Ovary (tissue), 9 donors: ENCODE measurements around the gene DPF3. TPM values are rescaled to one million over a fixed set of nuclear protein-coding genes. Genes with fewer than 3 reads are reported as not detected.

ENCODE experiments used
- DNase-seq, 5 donors: peaks; one replicate each; pipeline ENCODE4 v3.0.0-alpha.2; 2019 to 2020
- H3K27ac ChIP-seq, 2 donors: fragments of 200-600 bp; one replicate each; pipeline versions ENCODE4 v1.5.1 to v1.8.0; 2019 to 2022
- H3K27me3 ChIP-seq: fragments of 200-600 bp; one replicate; pipeline ENCODE4 v1.8.0; 2022
- H3K36me3 ChIP-seq: fragments of 200-600 bp; sonication (generic); one replicate; pipeline ENCODE4 v1.5.1; 2019
- H3K4me1 ChIP-seq: one replicate; pipeline ENCODE4 v1.8.1; 2013; ENCODE audit warnings: mild to moderate bottlenecking, moderate library complexity; ENCODE audit not compliant: insufficient read depth
- H3K4me3 ChIP-seq: fragments of 200-600 bp; sonication (generic); one replicate; pipeline ENCODE4 v1.5.1; 2017
- H3K9me3 ChIP-seq, 2 donors: fragments of 200-600 bp in 1 of 2; sonication (generic) in 1 of 2; one replicate each; pipeline versions ENCODE4 v1.5.1 to v1.8.1; 2013 to 2019; ENCODE audit warnings: mild to moderate bottlenecking in 1 of 2, moderate library complexity in 1 of 2
- CTCF ChIP-seq, 3 donors: fragments of 450-650 bp in 2 of 3; fragments of 200-600 bp in 1 of 3; IDR thresholded peaks; one replicate each; pipeline versions ENCODE4 v1.5.1 to v1.8.0; 2016 to 2022; ENCODE audit warnings: antibody characterized with exemption in 3 of 3, mild to moderate bottlenecking in 1 of 3
- EP300 ChIP-seq: sonication (generic); formaldehyde crosslinking; IDR thresholded peaks from one replicate; pipeline ENCODE4 v1.6.1; 2017; ENCODE audit warnings: antibody characterized with exemption
- POLR2A ChIP-seq: fragments of 450-650 bp; IDR thresholded peaks from one replicate; pipeline ENCODE4 v1.6.1; 2017; ENCODE audit warnings: antibody characterized with exemption, mild to moderate bottlenecking, moderate library complexity
- WGBS, 3 donors: extraction: QIAGEN DNeasy Blood & Tissue Kit in 1 of 3; methylation state at CpG; one replicate each; pipeline versions ENCODE4 v1.1.5 to v1.1.7; 2013 to 2017; 5-methylcytosine and 5-hydroxymethylcytosine counted together
- intact Hi-C, 4 donors: fragments of 100-400 bp; cut with DNase I; formaldehyde crosslinking; loops; one replicate each; pipeline versions ENCODE4 v1.11.0 to v1.15.1; 2022 to 2023
- polyA plus RNA-seq, 2 donors: library from polyadenylated mRNA; stranded (reverse); fragments of 200-250 nt in 1 of 2; fragments of 350-450 nt in 1 of 2; fragmentation: Illumina TruSeq in 1 of 2; extraction: RNeasy Lipid Tissue Mini Kit (QIAGEN cat#74804) in 1 of 2; gene quantifications; one replicate each; pipeline ENCODE4 v1.2.3, GENCODE V29; 2013 to 2014
- total RNA-seq, 7 donors: library from RNA; depleted of rRNA in 2 of 7; stranded (reverse); fragments of >200 nt in 2 of 7; fragmentation: NEBNext Ultra II Directional in 3 of 7; extraction: Animal tissue kit (Norgen Biotek cat#: 25700) in 3 of 7; gene quantifications; one replicate each; pipeline versions ENCODE4 v1.1.0 to v1.2.4, GENCODE V29; 2016 to 2023
- donor health status: DM: no; HTN: no; CAD: no; lungs with moderate emphysema.
- donor health status: DM: no; HTN: no; CAD: no.
- donor health status: Bipolar disorder and iron deficiency.
- donor health status: DM: yes; HTN: yes; CAD: no.
- donor health status: DM: no; HTN: no; CAD: no.
- donor health status: DM: yes; HTN: yes; CAD: no.

DPF3 gene
- total and polyA plus RNA-seq, 9 donors: 6.3 to 34.4 (median 21.9) TPM

GRCh38 chr14:72771561-72771960 lies 122.3 kb downstream of the DPF3 start:
- WGBS, 3 donors: 96 to 98% (median 97%) methylated on average over 11 of the region's 11 CpGs
- DNase-seq: no peak
- H3K9me3 ChIP-seq: no peaks in the 10 kb centered on the region
- intact Hi-C loops: no loop called here
- no peak overlapping the region for H3K27ac ChIP-seq
- no peaks in the 10 kb centered on the region for H3K27me3 ChIP-seq
- no peaks in the 10 kb centered on the region for H3K36me3 ChIP-seq
- no peak for TF ChIP-seq EP300
- no peak for TF ChIP-seq CTCF (IDR thresholded peaks at IDR 0.05)
- no peak for TF ChIP-seq POLR2A
- no peak overlapping the region for H3K4me3 ChIP-seq
- peaks cover 13% of the 10 kb centered on the region for H3K4me1 ChIP-seq

GRCh38 chr14:72766296-72766695 lies 127.6 kb downstream of the DPF3 start:
- H3K9me3 ChIP-seq: no peaks in the 10 kb centered on the region
- no peaks in the 10 kb centered on the region for H3K27me3 ChIP-seq
- H3K36me3 ChIP-seq: no peaks in the 10 kb centered on the region
- H3K27ac ChIP-seq: no peak overlapping the region
- WGBS, 3 donors: 96 to 98% (median 97%) methylated on average over 3 of the region's 3 CpGs
- no peaks in the 10 kb centered on the region for H3K4me1 ChIP-seq
- TF ChIP-seq CTCF (IDR thresholded peaks at IDR 0.05): no peak
- no peak for TF ChIP-seq EP300
- no peak for TF ChIP-seq POLR2A
- intact Hi-C loops: no loop called here
- no peak overlapping the region for H3K4me3 ChIP-seq
- no peak for DNase-seq

- intact Hi-C loops: no loop called here
- H3K9me3 ChIP-seq: peaks cover 0 to 7% of the 10 kb centered on the region in 2 donors
- no peaks in the 10 kb centered on the region for H3K36me3 ChIP-seq
- no peak overlapping the region for H3K4me3 ChIP-seq
- no peak for TF ChIP-seq EP300
- no peak for TF ChIP-seq CTCF (IDR thresholded peaks at IDR 0.05)
- no peak for TF ChIP-seq POLR2A
- no peak for DNase-seq
- 93 to 98% (median 95%) methylated on average over 1 of the region's 1 CpG for WGBS, 3 donors
- H3K4me1 ChIP-seq: no peaks in the 10 kb centered on the region
- H3K27ac ChIP-seq: no peak overlapping the region
- no peaks in the 10 kb centered on the region for H3K27me3 ChIP-seq
Observed at GRCh38 chr14:72763892-72764291, 130.0 kb downstream of the DPF3 start.

- no peak for DNase-seq
- TF ChIP-seq POLR2A: no peak
- no peak for TF ChIP-seq EP300
- TF ChIP-seq CTCF (IDR thresholded peaks at IDR 0.05): no peak
- H3K36me3 ChIP-seq: no peaks in the 10 kb centered on the region
- H3K4me3 ChIP-seq: no peak overlapping the region
- H3K27ac ChIP-seq: no peak overlapping the region
- no peaks in the 10 kb centered on the region for H3K4me1 ChIP-seq
- H3K27me3 ChIP-seq: no peaks in the 10 kb centered on the region
- H3K9me3 ChIP-seq: peaks cover 0 to 7% of the 10 kb centered on the region in 2 donors
- intact Hi-C loops: no loop called here
Observed at GRCh38 chr14:72759670-72760069, 134.2 kb downstream of the DPF3 start.

GRCh38 chr14:72758993-72759392 lies 134.9 kb downstream of the DPF3 start:
- Histone ChIP-seq H3K27me3 (no peaks in the 10 kb centered on the region), H3K4me3 (no peak overlapping the region), H3K4me1 (no peaks in the 10 kb centered on the region), H3K27ac (no peak overlapping the region), H3K9me3 (peaks cover 0 to 7% of the 10 kb centered on the region in 2 donors), H3K36me3 (no peaks in the 10 kb centered on the region)
- intact Hi-C loops: no loop called here
- TF ChIP-seq CTCF (IDR thresholded peaks at IDR 0.05) (no peak), POLR2A (no peak), EP300 (no peak)
- no peak for DNase-seq
